ENCODE results near the gene CAPN10.

CAPN10 gene

GRCh38 chr2:240557808-240558207, 28.7 kb upstream of the CAPN10 start, which contains the start of gene ANKMY1:
TSS of gene ANKMY1 (minus strand) at chr2:240557988. CDS start at chr2:240557335, 653 bp downstream.
- TF ChIP-seq CTCF (IDR thresholded peaks at IDR 0.05; ENCODE audit: unreplicated experiment in 3 of 3), result no peak
- Mint-ChIP-seq H3K4me3 (peak within 1 kb of the TSS; percentile 83 to 91 (median 90)), H3K9me3 (no peaks in the 10 kb centered on the region), H3K4me1 (peaks cover 30% of the 10 kb centered on the region), H3K27ac (peak within 1 kb of the TSS in 1 of 3 experiments; percentile 11), H3K36me3 (ENCODE audit: low read depth) (peaks cover 6% of the 10 kb centered on the region), H3K27me3 (ENCODE audit: low read depth) (no peaks in the 10 kb centered on the region)

GRCh38 chr2:240558236-240558761, 28.2 kb upstream of the CAPN10 start:
- H3K27ac Mint-ChIP-seq, result peak overlapping the region in 1 of 3 experiments; percentile 11
- peaks cover 2% of the 10 kb centered on the region for H3K36me3 Mint-ChIP-seq (ENCODE audit: low read depth)
- H3K9me3 Mint-ChIP-seq, result no peaks in the 10 kb centered on the region
- H3K4me1 Mint-ChIP-seq, result peaks cover 30% of the 10 kb centered on the region
- peak overlapping the region; percentile 83 to 91 (median 90) for H3K4me3 Mint-ChIP-seq
- TF ChIP-seq CTCF (IDR thresholded peaks at IDR 0.05; ENCODE audit: unreplicated experiment in 3 of 3), result no peak
- no peaks in the 10 kb centered on the region for H3K27me3 Mint-ChIP-seq (ENCODE audit: low read depth)

GRCh38 chr2:240559286-240559685, 27.2 kb upstream of the CAPN10 start:
- Mint-ChIP-seq H3K27me3 (ENCODE audit: low read depth) (no peaks in the 10 kb centered on the region), H3K9me3 (no peaks in the 10 kb centered on the region), H3K4me3 (peak overlapping the region; percentile 83 to 91 (median 90)), H3K27ac (peak overlapping the region in 1 of 3 experiments; percentile 79), H3K4me1 (peaks cover 39% of the 10 kb centered on the region), H3K36me3 (ENCODE audit: low read depth) (peaks cover 3% of the 10 kb centered on the region)
- TF ChIP-seq CTCF (IDR thresholded peaks at IDR 0.05; ENCODE audit: unreplicated experiment in 3 of 3), result no peak

- Mint-ChIP-seq H3K4me3 (peak within 1 kb of the TSS; percentile 87 to 92 (median 90)), H3K27ac (peak within 1 kb of the TSS; percentile 90 to 94 (median 93)), H3K36me3 (ENCODE audit: low read depth) (peaks cover 3% of the 10 kb centered on the region), H3K9me3 (no peaks in the 10 kb centered on the region), H3K27me3 (ENCODE audit: low read depth) (peaks cover 4% of the 10 kb centered on the region), H3K4me1 (peaks cover 42% of the 10 kb centered on the region)
- TF ChIP-seq CTCF (IDR thresholded peaks at IDR 0.05; ENCODE audit: unreplicated experiment in 3 of 3), result no peak
These were observed 26.5 kb upstream of the CAPN10 start, which contains the start of gene DUSP28 for GRCh38 chr2:240560084-240560479. TSS of gene DUSP28 (plus strand) at chr2:240560357. CDS start at chr2:240560685, 328 bp downstream.

GRCh38 chr2:240560480-240561324, 25.8 kb upstream of the CAPN10 start:
- Mint-ChIP-seq H3K4me3 (peak overlapping the region; percentile 87 to 92 (median 90)), H3K9me3 (no peaks in the 10 kb centered on the region), H3K36me3 (ENCODE audit: low read depth) (peaks cover 3% of the 10 kb centered on the region), H3K27me3 (ENCODE audit: low read depth) (peaks cover 4% of the 10 kb centered on the region), H3K4me1 (peaks cover 42% of the 10 kb centered on the region), H3K27ac (peak overlapping the region; percentile 90 to 94 (median 93))
- TF ChIP-seq CTCF (IDR thresholded peaks at IDR 0.05; ENCODE audit: unreplicated experiment in 3 of 3), result peak in 2 of 3 experiments; percentile 27
